Subcutaneous preadipocyte (primary cell): ENCODE results near the gene KIFC1. TPM values are rescaled to one million over a fixed set of nuclear protein-coding genes. Genes with fewer than 3 reads are reported as not detected.

Source experiments
- small RNA-seq: library from RNA; depleted of rRNA; stranded (forward); fragments of <200 nt; gene quantifications from one replicate; pipeline ENCODE3, GENCODE V24; 2012
- total RNA-seq: library from RNA; depleted of rRNA; stranded (reverse); fragments of >200 nt; gene quantifications from 2 replicates; pipeline ENCODE4 v1.2.3, GENCODE V29; 2012

The KIFC1 gene
- 33.1 and 58.1 TPM in 2 replicates for total RNA-seq

GRCh38 chr6:33391278-33391921 is at the start of gene KIFC1:
TSS of gene KIFC1 (plus strand) at chr6:33391823. CDS start at chr6:33391986, 163 bp downstream.

GRCh38 chr6:33410711-33411631 is 19.3 kb downstream of the KIFC1 start, which contains the start of gene PHF1:
TSS of gene PHF1 (plus strand) at chr6:33411014. CDS start at chr6:33412264, 1,250 bp downstream.

GRCh38 chr6:33417903-33418689 is 26.5 kb downstream of the KIFC1 start, which contains the start of gene CUTA:
TSS of gene CUTA (minus strand) at chr6:33418107. CDS start at chr6:33418000, 107 bp downstream.

GRCh38 chr6:33419580-33420490 is 28.2 kb downstream of the KIFC1 start, which contains the start of gene SYNGAP1:
TSS of gene SYNGAP1 (plus strand) at chr6:33420065. CDS start at chr6:33420265, 200 bp downstream.

GRCh38 chr6:33454009-33454946 is 62.7 kb downstream of the KIFC1 start, which contains the start of gene ZBTB9:
TSS of gene ZBTB9 (plus strand) at chr6:33454576. CDS start at chr6:33455101, 525 bp downstream.

Small RNA genes within 50 kb of the gene (small RNA-seq; reads per million reads assigned to genes)
- gene RPL35AP4 (not detected), gene ZBTB9 (not detected)

Other genes with a start within 250 kb of the KIFC1 start
- under 0.01 and 0.20 TPM in 2 replicates for gene COL11A2, start 199.4 kb upstream of the KIFC1 start, total RNA-seq
- gene RXRB, start 191.2 kb upstream of the KIFC1 start, total RNA-seq, result 17.6 and 20.5 TPM in 2 replicates
- 51.8 and 71.0 TPM in 2 replicates for gene SLC39A7, start 191.0 kb upstream of the KIFC1 start, total RNA-seq
- 5.3 and 7.0 TPM in 2 replicates for gene HSD17B8, start 187.2 kb upstream of the KIFC1 start, total RNA-seq
- gene RING1, start 183.3 kb upstream of the KIFC1 start, total RNA-seq, result 21.7 and 24.2 TPM in 2 replicates
- gene VPS52, start 119.9 kb upstream of the KIFC1 start, total RNA-seq, result 31.6 and 39.5 TPM in 2 replicates
- 2,332 and 5,287 TPM in 2 replicates for gene RPS18, start 119.7 kb upstream of the KIFC1 start, total RNA-seq
- gene B3GALT4, start 114.7 kb upstream of the KIFC1 start, total RNA-seq, result 1.1 and 2.5 TPM in 2 replicates
- 90.0 and 92.3 TPM in 2 replicates for gene WDR46, start 102.6 kb upstream of the KIFC1 start, total RNA-seq
- 38.5 and 40.4 TPM in 2 replicates for gene PFDN6, start 102.2 kb upstream of the KIFC1 start, total RNA-seq
- gene RGL2, start 92.9 kb upstream of the KIFC1 start, total RNA-seq, result 16.9 and 19.2 TPM in 2 replicates
- 68.8 and 73.9 TPM in 2 replicates for gene TAPBP, start 77.7 kb upstream of the KIFC1 start, total RNA-seq
- gene ZBTB22, start 74.1 kb upstream of the KIFC1 start, total RNA-seq, result 8.5 and 11.3 TPM in 2 replicates
- 39.7 and 50.6 TPM in 2 replicates for gene DAXX, start 68.9 kb upstream of the KIFC1 start, total RNA-seq
- gene PHF1, start 19.2 kb downstream of the KIFC1 start, total RNA-seq, result 8.1 and 14.1 TPM in 2 replicates
- gene CUTA, start 26.3 kb downstream of the KIFC1 start, total RNA-seq, result 70.2 and 82.3 TPM in 2 replicates
- gene SYNGAP1, start 28.2 kb downstream of the KIFC1 start, total RNA-seq, result 6.1 and 6.2 TPM in 2 replicates
- gene ZBTB9, start 62.8 kb downstream of the KIFC1 start, total RNA-seq, result 4.0 and 6.1 TPM in 2 replicates
- gene BAK1, start 188.5 kb downstream of the KIFC1 start, total RNA-seq, result 10.3 and 15.2 TPM in 2 replicates
- gene ITPR3, start 229.5 kb downstream of the KIFC1 start, total RNA-seq, result 66.1 and 103 TPM in 2 replicates